NB4 (cell line): ENCODE data around the gene ZFHX3.

Experiments used
- DNase-seq: peaks from one replicate; pipeline ENCODE4 v3.0.0; 2010; ENCODE audit warnings: low read depth
- H3K4me3 ChIP-seq: one replicate; pipeline ENCODE4 v1.5.1; 2011; ENCODE audit warnings: mild to moderate bottlenecking, low read depth, low read length, moderate library complexity
- MYC ChIP-seq: IDR thresholded peaks from 2 replicates; pipeline ENCODE4 v1.6.1; 2011; ENCODE audit warnings: low read depth, low read length
- POLR2A ChIP-seq: IDR thresholded peaks from 2 replicates; pipeline ENCODE4 v1.6.1; 2011; ENCODE audit warnings: mild to moderate bottlenecking; ENCODE audit not compliant: insufficient read length; ENCODE audit errors: extremely low read depth
- TF ChIP-seq, protein P1 (sequence below): IDR thresholded peaks from one replicate; pipeline ENCODE4 v1.5.1; 2012; ENCODE audit warnings: low read depth, low read length
- TF ChIP-seq, protein P2 (sequence below): IDR thresholded peaks from 2 replicates; pipeline ENCODE4 v1.6.1; 2011; ENCODE audit warnings: low read depth, low read length

Gene ZFHX3

GRCh38 chr16:72898216-72898825 is 149.6 kb downstream of the ZFHX3 start:
- no peak for TF ChIP-seq POLR2A
- TF ChIP-seq, protein P1, sequence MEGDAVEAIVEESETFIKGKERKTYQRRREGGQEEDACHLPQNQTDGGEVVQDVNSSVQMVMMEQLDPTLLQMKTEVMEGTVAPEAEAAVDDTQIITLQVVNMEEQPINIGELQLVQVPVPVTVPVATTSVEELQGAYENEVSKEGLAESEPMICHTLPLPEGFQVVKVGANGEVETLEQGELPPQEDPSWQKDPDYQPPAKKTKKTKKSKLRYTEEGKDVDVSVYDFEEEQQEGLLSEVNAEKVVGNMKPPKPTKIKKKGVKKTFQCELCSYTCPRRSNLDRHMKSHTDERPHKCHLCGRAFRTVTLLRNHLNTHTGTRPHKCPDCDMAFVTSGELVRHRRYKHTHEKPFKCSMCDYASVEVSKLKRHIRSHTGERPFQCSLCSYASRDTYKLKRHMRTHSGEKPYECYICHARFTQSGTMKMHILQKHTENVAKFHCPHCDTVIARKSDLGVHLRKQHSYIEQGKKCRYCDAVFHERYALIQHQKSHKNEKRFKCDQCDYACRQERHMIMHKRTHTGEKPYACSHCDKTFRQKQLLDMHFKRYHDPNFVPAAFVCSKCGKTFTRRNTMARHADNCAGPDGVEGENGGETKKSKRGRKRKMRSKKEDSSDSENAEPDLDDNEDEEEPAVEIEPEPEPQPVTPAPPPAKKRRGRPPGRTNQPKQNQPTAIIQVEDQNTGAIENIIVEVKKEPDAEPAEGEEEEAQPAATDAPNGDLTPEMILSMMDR: no peak
- TF ChIP-seq, protein P2, sequence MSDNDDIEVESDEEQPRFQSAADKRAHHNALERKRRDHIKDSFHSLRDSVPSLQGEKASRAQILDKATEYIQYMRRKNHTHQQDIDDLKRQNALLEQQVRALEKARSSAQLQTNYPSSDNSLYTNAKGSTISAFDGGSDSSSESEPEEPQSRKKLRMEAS: no peak
- no peak for DNase-seq

DNA sequence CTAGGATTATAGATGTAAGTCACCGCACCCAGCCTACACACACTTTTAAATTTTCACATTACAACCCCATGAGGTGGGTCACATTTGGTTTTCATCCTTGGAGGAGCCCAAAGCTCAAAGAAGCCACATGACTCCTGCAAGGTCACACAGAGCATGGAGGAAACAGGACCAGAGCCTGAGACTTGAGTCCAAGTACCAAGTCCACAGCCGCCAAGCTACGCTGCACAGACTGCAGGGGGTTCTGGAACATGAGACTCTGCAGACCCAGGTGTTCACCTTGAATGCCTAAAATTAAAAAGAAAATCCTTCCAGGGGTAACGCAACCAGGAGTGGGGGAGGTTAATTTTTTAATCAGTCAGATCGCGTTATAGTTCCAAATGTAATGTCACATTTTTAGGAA is 150.2 kb downstream of the ZFHX3 start:
- DNase-seq: no peak
- TF ChIP-seq MYC (no peak), POLR2A (no peak)
- TF ChIP-seq, protein P1: no peak
- TF ChIP-seq, protein P2: no peak
- no peak overlapping the region for H3K4me3 ChIP-seq

More at GRCh38 chr16:72898216-72898825, 149.6 kb downstream of the ZFHX3 start:
- no peak overlapping the region for H3K4me3 ChIP-seq

DNA sequence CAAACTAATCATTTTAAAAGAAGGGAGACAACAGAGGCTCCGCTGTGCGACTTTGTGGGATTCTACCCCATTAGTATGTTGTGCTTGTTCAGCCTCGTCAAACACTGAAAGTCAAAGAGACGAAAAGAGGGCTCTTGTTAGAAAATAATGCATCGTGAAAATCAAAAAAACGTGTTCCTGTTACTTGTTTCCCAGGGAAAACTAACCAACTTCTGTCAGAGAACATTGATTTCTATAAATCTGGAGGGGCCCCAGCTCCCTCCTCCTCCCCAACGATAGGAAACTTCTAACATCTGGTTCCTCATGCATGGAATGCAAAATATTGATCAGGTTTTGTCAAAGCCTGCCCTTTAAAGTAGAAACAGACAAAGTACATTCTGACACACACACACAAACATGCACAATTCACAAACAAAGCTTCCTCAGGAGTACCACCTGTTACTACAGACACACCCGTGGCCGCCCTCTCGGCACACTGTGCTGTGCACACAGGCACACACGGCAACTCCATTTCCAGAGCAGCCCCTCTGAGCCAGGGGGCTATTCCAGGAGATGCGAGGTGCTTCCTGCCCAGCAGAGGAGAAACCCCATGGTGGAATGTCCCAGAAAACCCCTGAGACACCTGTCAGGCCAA is 151.3 kb downstream of the ZFHX3 start:
- no peak for DNase-seq
- TF ChIP-seq, protein P1: no peak
- TF ChIP-seq, protein P2: no peak
- TF ChIP-seq POLR2A (no peak), MYC (no peak)

DNA sequence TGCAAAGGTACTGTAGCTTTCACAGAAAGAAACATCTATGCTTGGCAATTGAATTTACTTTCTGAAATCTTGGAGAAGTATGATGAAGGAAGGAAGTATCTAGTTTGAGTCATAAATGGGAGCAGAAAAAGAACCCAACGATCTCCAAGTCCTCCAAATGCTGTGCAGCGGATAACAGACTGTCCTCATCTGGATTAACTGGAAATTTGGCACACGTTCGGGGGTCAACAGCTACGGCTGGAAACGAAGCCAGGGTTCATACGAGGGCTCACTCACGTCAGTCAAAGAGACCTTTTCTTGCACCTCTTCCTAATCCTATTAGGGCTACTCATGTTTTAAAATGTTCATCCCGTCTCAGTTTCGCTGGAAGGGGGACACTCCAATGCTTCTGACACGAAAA is 152.0 kb downstream of the ZFHX3 start:
- TF ChIP-seq POLR2A (no peak), MYC (no peak)
- DNase-seq: no peak

More for the DNA sequence above, 151.3 kb downstream of the ZFHX3 start:
- H3K4me3 ChIP-seq: no peak overlapping the region

DNA sequence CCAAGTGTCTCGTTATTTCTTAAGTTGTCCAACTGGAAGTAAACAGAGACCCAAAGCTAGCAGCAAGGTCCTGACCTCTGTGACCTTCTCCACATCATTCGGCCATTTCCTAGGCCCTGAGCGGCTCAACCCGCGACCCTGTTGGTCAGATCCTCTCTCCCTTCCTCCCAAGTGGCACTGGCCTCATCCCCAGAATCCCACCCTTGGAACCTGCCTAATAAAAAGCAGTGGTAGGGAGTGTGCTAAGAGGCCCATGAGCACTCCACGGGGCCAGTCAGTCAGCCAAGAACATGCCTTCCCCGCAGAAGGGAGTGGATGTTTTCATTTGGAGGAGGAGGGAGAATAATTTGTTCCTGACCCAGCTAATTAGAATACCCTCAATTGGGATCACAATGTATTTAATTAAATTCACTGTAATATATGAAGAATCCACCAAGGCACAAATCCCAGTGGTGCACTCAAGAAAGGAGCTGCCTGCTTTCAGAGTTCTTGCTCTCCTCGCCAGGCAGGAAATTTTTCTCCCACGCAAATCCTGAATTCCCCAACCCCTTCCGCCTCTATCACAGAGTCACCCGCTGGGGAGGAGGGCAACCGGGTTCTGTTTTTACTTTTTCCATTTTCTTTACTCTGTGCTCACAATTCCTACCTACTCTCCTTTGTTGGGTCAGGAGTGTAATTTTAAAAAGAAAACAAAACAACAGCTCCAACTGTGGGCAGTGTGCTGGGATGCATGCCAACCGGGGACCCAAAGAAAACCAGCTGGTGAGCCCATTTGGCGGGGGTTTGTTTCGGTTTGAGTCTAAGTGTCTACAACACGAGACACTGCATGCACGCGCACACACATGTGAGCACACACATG is 153.4 kb downstream of the ZFHX3 start:
- no peak overlapping the region for H3K4me3 ChIP-seq
- TF ChIP-seq, protein P2: no peak
- TF ChIP-seq POLR2A (no peak), MYC (no peak)
- TF ChIP-seq, protein P1: no peak
- DNase-seq: no peak

More for the DNA sequence above, 152.0 kb downstream of the ZFHX3 start:
- no peak overlapping the region for H3K4me3 ChIP-seq
